ENCODE measurements around the gene MAP3K21.

MAP3K21 gene

GRCh38 chr1:233389169-233389568 lies 61.6 kb downstream of the MAP3K21 start:
- peaks cover 1% of the 10 kb centered on the region; the same call in 1 of the 2 replicates for H3K27me3 ChIP-seq (ENCODE audit: control insufficient read depth, low read length)
- no peaks in the 10 kb centered on the region for H3F3A ChIP-seq (ENCODE audit: control insufficient read depth, insufficient read depth)
- no peaks in the 10 kb centered on the region for H4K20me1 ChIP-seq (ENCODE audit: control insufficient read depth, insufficient read depth, low read depth, low read length)
- no peak overlapping the region for H3K4me3 ChIP-seq (ENCODE audit: low read length)
- H3K4me2 ChIP-seq (ENCODE audit: low read length) = no peak overlapping the region
- H3K4me1 ChIP-seq (ENCODE audit: control insufficient read depth, low read length) = no peaks in the 10 kb centered on the region
- TF ChIP-seq EZH2phosphoT487 (IDR thresholded peaks at IDR 0.05; ENCODE audit: borderline replicate concordance, low read length) (no peak), CTCF (IDR thresholded peaks at IDR 0.05; ENCODE audit: low read depth, low read length, poor library complexity, severe bottlenecking) (no peak)
- H3K9me2 ChIP-seq (replicated peaks; ENCODE audit: control insufficient read depth, low read length) = no peaks in the 10 kb centered on the region
- no peaks in the 10 kb centered on the region for H3K36me3 ChIP-seq (ENCODE audit: control insufficient read depth, low read length)
- no peaks in the 10 kb centered on the region for H3K79me2 ChIP-seq (ENCODE audit: control insufficient read depth, low read length)
- no peaks in the 10 kb centered on the region for H3K9me3 ChIP-seq (ENCODE audit: control insufficient read depth, insufficient read depth, low read length)
- H3K27ac ChIP-seq (ENCODE audit: low read depth, low read length) = no peak overlapping the region

GRCh38 chr1:233389893-233390292 lies 62.4 kb downstream of the MAP3K21 start:
- TF ChIP-seq EZH2phosphoT487 (IDR thresholded peaks at IDR 0.05; ENCODE audit: borderline replicate concordance, low read length) = no peak
- no peak for TF ChIP-seq CTCF (IDR thresholded peaks at IDR 0.05; ENCODE audit: low read depth, low read length, poor library complexity, severe bottlenecking)
- Histone ChIP-seq H3K36me3 (ENCODE audit: control insufficient read depth, low read length) (no peaks in the 10 kb centered on the region), H4K20me1 (ENCODE audit: control insufficient read depth, insufficient read depth, low read depth, low read length) (no peaks in the 10 kb centered on the region), H3K9me2 (replicated peaks; ENCODE audit: control insufficient read depth, low read length) (no peaks in the 10 kb centered on the region), H3K4me2 (ENCODE audit: low read length) (no peak overlapping the region), H3K9me3 (ENCODE audit: control insufficient read depth, insufficient read depth, low read length) (no peaks in the 10 kb centered on the region), H3K4me3 (ENCODE audit: low read length) (no peak overlapping the region), H3K79me2 (ENCODE audit: control insufficient read depth, low read length) (no peaks in the 10 kb centered on the region), H3K27ac (ENCODE audit: low read depth, low read length) (no peak overlapping the region), H3F3A (ENCODE audit: control insufficient read depth, insufficient read depth) (no peaks in the 10 kb centered on the region), H3K4me1 (ENCODE audit: control insufficient read depth, low read length) (no peaks in the 10 kb centered on the region), H3K27me3 (ENCODE audit: control insufficient read depth, low read length) (peaks cover 2% of the 10 kb centered on the region; the same call in 1 of the 2 replicates)

GRCh38 chr1:233390842-233391737 lies 63.6 kb downstream of the MAP3K21 start:
- H3F3A ChIP-seq (ENCODE audit: control insufficient read depth, insufficient read depth) = no peaks in the 10 kb centered on the region
- H3K27ac ChIP-seq (ENCODE audit: low read depth, low read length) = no peak overlapping the region
- peaks cover 2% of the 10 kb centered on the region; the same call in 1 of the 2 replicates for H3K27me3 ChIP-seq (ENCODE audit: control insufficient read depth, low read length)
- no peaks in the 10 kb centered on the region for H3K9me2 ChIP-seq (replicated peaks; ENCODE audit: control insufficient read depth, low read length)
- no peak overlapping the region for H3K4me3 ChIP-seq (ENCODE audit: low read length)
- no peaks in the 10 kb centered on the region for H3K79me2 ChIP-seq (ENCODE audit: control insufficient read depth, low read length)
- H3K36me3 ChIP-seq (ENCODE audit: control insufficient read depth, low read length) = no peaks in the 10 kb centered on the region
- H4K20me1 ChIP-seq (ENCODE audit: control insufficient read depth, insufficient read depth, low read depth, low read length) = no peaks in the 10 kb centered on the region
- TF ChIP-seq EZH2phosphoT487 (IDR thresholded peaks at IDR 0.05; ENCODE audit: borderline replicate concordance, low read length) = no peak
- no peak for TF ChIP-seq CTCF (IDR thresholded peaks at IDR 0.05; ENCODE audit: low read depth, low read length, poor library complexity, severe bottlenecking)
- H3K9me3 ChIP-seq (ENCODE audit: control insufficient read depth, insufficient read depth, low read length) = no peaks in the 10 kb centered on the region
- H3K4me2 ChIP-seq (ENCODE audit: low read length) = no peak overlapping the region
- H3K4me1 ChIP-seq (ENCODE audit: control insufficient read depth, low read length) = no peaks in the 10 kb centered on the region

All from DOHH2 (cell line).